ENCODE results near the gene MTMR4.

The MTMR4 gene

GRCh38 chr17:58527949-58528348, 13.5 kb upstream of the MTMR4 start:
- H3K4me3 ChIP-seq (ENCODE audit: severe bottlenecking) = no peak overlapping the region
- no peaks in the 10 kb centered on the region for H3K27me3 ChIP-seq (ENCODE audit: insufficient read depth, poor library complexity, severe bottlenecking)
- no peak for TF ChIP-seq CTCF (IDR thresholded peaks at IDR 0.05; ENCODE audit: poor library complexity, severe bottlenecking)
- H3K4me1 ChIP-seq (ENCODE audit: insufficient read depth, poor library complexity, severe bottlenecking) = peaks cover 16% of the 10 kb centered on the region
- H3K9me3 ChIP-seq (ENCODE audit: severe bottlenecking) = no peaks in the 10 kb centered on the region
- no peak for DNase-seq (ENCODE audit: low spot score)
- no peak for ATAC-seq (ENCODE audit: low read depth)
- no peak overlapping the region for H3K27ac ChIP-seq (ENCODE audit: poor library complexity, severe bottlenecking)
- H3K36me3 ChIP-seq (ENCODE audit: low read depth) = no peaks in the 10 kb centered on the region

GRCh38 chr17:58527306-58527705, 12.9 kb upstream of the MTMR4 start:
- no peak for DNase-seq (ENCODE audit: low spot score)
- no peak overlapping the region for H3K27ac ChIP-seq (ENCODE audit: poor library complexity, severe bottlenecking)
- H3K4me1 ChIP-seq (ENCODE audit: insufficient read depth, poor library complexity, severe bottlenecking) = peaks cover 16% of the 10 kb centered on the region
- H3K9me3 ChIP-seq (ENCODE audit: severe bottlenecking) = no peaks in the 10 kb centered on the region
- H3K36me3 ChIP-seq (ENCODE audit: low read depth) = no peaks in the 10 kb centered on the region
- no peak for TF ChIP-seq CTCF (IDR thresholded peaks at IDR 0.05; ENCODE audit: poor library complexity, severe bottlenecking)
- no peak overlapping the region for H3K4me3 ChIP-seq (ENCODE audit: severe bottlenecking)
- H3K27me3 ChIP-seq (ENCODE audit: insufficient read depth, poor library complexity, severe bottlenecking) = no peaks in the 10 kb centered on the region
- no peak for ATAC-seq (ENCODE audit: low read depth)

GRCh38 chr17:58525239-58525638, 10.8 kb upstream of the MTMR4 start:
- peaks cover 16% of the 10 kb centered on the region for H3K4me1 ChIP-seq (ENCODE audit: insufficient read depth, poor library complexity, severe bottlenecking)
- TF ChIP-seq CTCF (IDR thresholded peaks at IDR 0.05; ENCODE audit: poor library complexity, severe bottlenecking) = no peak
- H3K9me3 ChIP-seq (ENCODE audit: severe bottlenecking) = no peaks in the 10 kb centered on the region
- H3K4me3 ChIP-seq (ENCODE audit: severe bottlenecking) = no peak overlapping the region
- no peak for DNase-seq (ENCODE audit: low spot score)
- peak; percentile 85 for ATAC-seq (ENCODE audit: low read depth)
- no peaks in the 10 kb centered on the region for H3K27me3 ChIP-seq (ENCODE audit: insufficient read depth, poor library complexity, severe bottlenecking)
- peak overlapping the region; percentile 84 for H3K27ac ChIP-seq (ENCODE audit: poor library complexity, severe bottlenecking)
- no peaks in the 10 kb centered on the region for H3K36me3 ChIP-seq (ENCODE audit: low read depth)

- no peak for TF ChIP-seq CTCF (IDR thresholded peaks at IDR 0.05; ENCODE audit: poor library complexity, severe bottlenecking)
- no peak for DNase-seq (ENCODE audit: low spot score)
- Histone ChIP-seq H3K4me1 (ENCODE audit: insufficient read depth, poor library complexity, severe bottlenecking) (peaks cover 16% of the 10 kb centered on the region), H3K36me3 (ENCODE audit: low read depth) (no peaks in the 10 kb centered on the region), H3K4me3 (ENCODE audit: severe bottlenecking) (no peak overlapping the region), H3K27ac (ENCODE audit: poor library complexity, severe bottlenecking) (no peak overlapping the region), H3K9me3 (ENCODE audit: severe bottlenecking) (no peaks in the 10 kb centered on the region), H3K27me3 (ENCODE audit: insufficient read depth, poor library complexity, severe bottlenecking) (no peaks in the 10 kb centered on the region)
- ATAC-seq (ENCODE audit: low read depth) = no peak
Measured at GRCh38 chr17:58521680-58522079, 7.2 kb upstream of the MTMR4 start.

- Histone ChIP-seq H3K36me3 (ENCODE audit: low read depth) (no peaks in the 10 kb centered on the region), H3K4me1 (ENCODE audit: insufficient read depth, poor library complexity, severe bottlenecking) (peaks cover 13% of the 10 kb centered on the region), H3K9me3 (ENCODE audit: severe bottlenecking) (no peaks in the 10 kb centered on the region), H3K4me3 (ENCODE audit: severe bottlenecking) (no peak overlapping the region), H3K27me3 (ENCODE audit: insufficient read depth, poor library complexity, severe bottlenecking) (no peaks in the 10 kb centered on the region), H3K27ac (ENCODE audit: poor library complexity, severe bottlenecking) (no peak overlapping the region)
- no peak for DNase-seq (ENCODE audit: low spot score)
- no peak for TF ChIP-seq CTCF (IDR thresholded peaks at IDR 0.05; ENCODE audit: poor library complexity, severe bottlenecking)
- no peak for ATAC-seq (ENCODE audit: low read depth)
Measured at GRCh38 chr17:58520843-58521430, 6.5 kb upstream of the MTMR4 start.
